K562 (cell line): Measurements from ENCODE around the gene ST6GALNAC2. TPM values are rescaled to one million over a fixed set of nuclear protein-coding genes. Genes with fewer than 3 reads are reported as not detected.

ENCODE experiments used
- ARID4B ChIP-seq: sonication (generic); formaldehyde crosslinking; IDR thresholded peaks from 2 replicates; pipeline ENCODE4 v1.8.0; 2022; ENCODE audit warnings: mild to moderate bottlenecking, missing genetic modification reagents
- CEBPG ChIP-seq, 3 experiments: fragments of 200-800 bp in 1 of 3; sonication (Bioruptor generic) in 1 of 3; sonication (generic) in 1 of 3; formaldehyde crosslinking in 1 of 3; IDR thresholded peaks in 2 of 3; conservative IDR thresholded peaks in 1 of 3; 2 replicates each; pipeline versions ENCODE4 v1.6.1 to v1.8.0; 2016 to 2022; ENCODE audit warnings: missing compliant biosample characterization in 2 of 3, missing genetic modification characterization in 2 of 3, mild to moderate bottlenecking in 1 of 3, missing genetic modification reagents in 1 of 3
- CTBP1 ChIP-seq: fragments of 450-650 bp; IDR thresholded peaks from 2 replicates; pipeline ENCODE4 v1.6.1; 2016; ENCODE audit warnings: borderline replicate concordance
- PRMT5 ChIP-seq: sonication (generic); formaldehyde crosslinking; IDR thresholded peaks from 2 replicates; pipeline ENCODE4 v1.5.0; 2020; ENCODE audit warnings: missing genetic modification reagents
- STAT6 ChIP-seq: sonication (generic); formaldehyde crosslinking; IDR thresholded peaks from 2 replicates; pipeline ENCODE4 v1.8.1; 2023; ENCODE audit warnings: mild to moderate bottlenecking, missing genetic modification reagents
- ZBTB12 ChIP-seq: fragments of 250-450 bp; sonication (Bioruptor Pico); IDR thresholded peaks from 2 replicates; pipeline ENCODE4 v1.4.0; 2020
- ZNF175 ChIP-seq: fragments of 200-800 bp; sonication (Bioruptor generic); IDR thresholded peaks from 2 replicates; pipeline ENCODE4 v1.6.1; 2016; ENCODE audit warnings: low read depth, mild to moderate bottlenecking, missing genetic modification characterization, missing compliant biosample characterization
- ZNF384 ChIP-seq: IDR thresholded peaks from 2 replicates; pipeline ENCODE4 v1.6.1; 2012; ENCODE audit warnings: low read depth, low read length, improper control_type of control experiment
- ZNF668 ChIP-seq: fragments of 250-450 bp; sonication (Bioruptor Pico); IDR thresholded peaks from 2 replicates; pipeline ENCODE4 v1.8.0; 2022; ENCODE audit warnings: mild to moderate bottlenecking, inconsistent platforms
- polyA plus RNA-seq, 8 experiments: library from polyadenylated mRNA; depleted of rRNA in 4 of 8; stranded (reverse) in 5 of 8; unstranded in 3 of 8; fragments of >200 nt; fragmentation: Nextera tagmentation in 2 of 8; fragmentation: Illumina TruSeq in 1 of 8; extraction: Ambion mirVana in 2 of 8; extraction: Trizol in 1 of 8; gene quantifications; 2 replicates each; pipeline versions ENCODE4 v1.2.1 to v1.2.3, GENCODE V29; 2011 to 2014; ENCODE audit warnings: inconsistent platforms in 1 of 8, missing spikeins in 1 of 8
- total RNA-seq, 7 experiments: library from RNA; depleted of rRNA in 6 of 7; stranded (reverse); fragments of >200 nt in 6 of 7; fragmentation: Illumina TruSeq in 2 of 7; extraction: Trizol in 2 of 7; gene quantifications; 2 replicates each; pipeline versions ENCODE4 v1.2.1 to v1.2.3, GENCODE V29; 2011 to 2021; ENCODE audit warnings: low replicate concordance in 1 of 7
- TF ChIP-seq, protein P1 (sequence below): sonication (generic); formaldehyde crosslinking; IDR thresholded peaks from 2 replicates; pipeline ENCODE4 v1.8.0; 2022; ENCODE audit warnings: missing genetic modification reagents, mild to moderate bottlenecking, borderline replicate concordance
- TF ChIP-seq, protein P2 (sequence below): fragments of 250-450 bp; sonication (Bioruptor Pico); IDR thresholded peaks from 2 replicates; pipeline ENCODE4 v1.5.0; 2022; ENCODE audit warnings: mild to moderate bottlenecking
- TF ChIP-seq, protein P3 (sequence below): fragments of 450-650 bp; IDR thresholded peaks from 2 replicates; pipeline ENCODE4 v1.6.1; 2016; ENCODE audit warnings: low read depth, mild to moderate bottlenecking, moderate library complexity

The ST6GALNAC2 gene
- total and polyA plus RNA-seq, 9 of the 15 experiments (the other 6 are each of a cell fraction or from before 2014, with no cell fraction given), result 0.18 TPM; not detected in 8

DNA sequence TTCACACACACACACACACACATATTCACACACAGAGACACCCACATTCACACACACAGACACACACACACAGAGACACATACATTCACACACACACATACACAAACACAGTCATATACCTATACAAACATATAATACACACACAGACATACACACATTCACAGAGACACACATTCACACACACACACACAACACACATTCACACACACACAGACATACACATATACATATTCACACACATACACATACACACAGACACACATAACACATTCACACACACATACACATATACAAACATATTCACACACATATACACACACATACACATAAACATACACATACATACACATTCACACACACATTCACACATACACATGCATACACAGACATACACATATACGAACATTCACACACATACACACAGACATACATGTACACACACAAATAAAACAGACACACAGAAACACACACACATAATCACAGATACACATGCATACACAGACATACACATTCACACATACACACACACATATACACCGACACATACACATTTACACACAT is 37.9 kb downstream of the ST6GALNAC2 start (continued):
- TF ChIP-seq, protein P1, sequence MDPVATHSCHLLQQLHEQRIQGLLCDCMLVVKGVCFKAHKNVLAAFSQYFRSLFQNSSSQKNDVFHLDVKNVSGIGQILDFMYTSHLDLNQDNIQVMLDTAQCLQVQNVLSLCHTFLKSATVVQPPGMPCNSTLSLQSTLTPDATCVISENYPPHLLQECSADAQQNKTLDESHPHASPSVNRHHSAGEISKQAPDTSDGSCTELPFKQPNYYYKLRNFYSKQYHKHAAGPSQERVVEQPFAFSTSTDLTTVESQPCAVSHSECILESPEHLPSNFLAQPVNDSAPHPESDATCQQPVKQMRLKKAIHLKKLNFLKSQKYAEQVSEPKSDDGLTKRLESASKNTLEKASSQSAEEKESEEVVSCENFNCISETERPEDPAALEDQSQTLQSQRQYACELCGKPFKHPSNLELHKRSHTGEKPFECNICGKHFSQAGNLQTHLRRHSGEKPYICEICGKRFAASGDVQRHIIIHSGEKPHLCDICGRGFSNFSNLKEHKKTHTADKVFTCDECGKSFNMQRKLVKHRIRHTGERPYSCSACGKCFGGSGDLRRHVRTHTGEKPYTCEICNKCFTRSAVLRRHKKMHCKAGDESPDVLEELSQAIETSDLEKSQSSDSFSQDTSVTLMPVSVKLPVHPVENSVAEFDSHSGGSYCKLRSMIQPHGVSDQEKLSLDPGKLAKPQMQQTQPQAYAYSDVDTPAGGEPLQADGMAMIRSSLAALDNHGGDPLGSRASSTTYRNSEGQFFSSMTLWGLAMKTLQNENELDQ (CRISPR knock-in tag), result no peak
- TF ChIP-seq ZNF384, result no peak
- no peak for TF ChIP-seq PRMT5
- TF ChIP-seq, protein P2, sequence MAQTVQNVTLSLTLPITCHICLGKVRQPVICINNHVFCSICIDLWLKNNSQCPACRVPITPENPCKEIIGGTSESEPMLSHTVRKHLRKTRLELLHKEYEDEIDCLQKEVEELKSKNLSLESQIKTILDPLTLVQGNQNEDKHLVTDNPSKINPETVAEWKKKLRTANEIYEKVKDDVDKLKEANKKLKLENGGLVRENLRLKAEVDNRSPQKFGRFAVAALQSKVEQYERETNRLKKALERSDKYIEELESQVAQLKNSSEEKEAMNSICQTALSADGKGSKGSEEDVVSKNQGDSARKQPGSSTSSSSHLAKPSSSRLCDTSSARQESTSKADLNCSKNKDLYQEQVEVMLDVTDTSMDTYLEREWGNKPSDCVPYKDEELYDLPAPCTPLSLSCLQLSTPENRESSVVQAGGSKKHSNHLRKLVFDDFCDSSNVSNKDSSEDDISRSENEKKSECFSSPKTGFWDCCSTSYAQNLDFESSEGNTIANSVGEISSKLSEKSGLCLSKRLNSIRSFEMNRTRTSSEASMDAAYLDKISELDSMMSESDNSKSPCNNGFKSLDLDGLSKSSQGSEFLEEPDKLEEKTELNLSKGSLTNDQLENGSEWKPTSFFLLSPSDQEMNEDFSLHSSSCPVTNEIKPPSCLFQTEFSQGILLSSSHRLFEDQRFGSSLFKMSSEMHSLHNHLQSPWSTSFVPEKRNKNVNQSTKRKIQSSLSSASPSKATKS (CRISPR knock-in tag), result no peak
- TF ChIP-seq, protein P3, sequence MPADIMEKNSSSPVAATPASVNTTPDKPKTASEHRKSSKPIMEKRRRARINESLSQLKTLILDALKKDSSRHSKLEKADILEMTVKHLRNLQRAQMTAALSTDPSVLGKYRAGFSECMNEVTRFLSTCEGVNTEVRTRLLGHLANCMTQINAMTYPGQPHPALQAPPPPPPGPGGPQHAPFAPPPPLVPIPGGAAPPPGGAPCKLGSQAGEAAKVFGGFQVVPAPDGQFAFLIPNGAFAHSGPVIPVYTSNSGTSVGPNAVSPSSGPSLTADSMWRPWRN, result no peak
- TF ChIP-seq ZNF668 (CRISPR knock-in tag), result no peak
- no peak for TF ChIP-seq ZNF175 (CRISPR knock-in tag)
- TF ChIP-seq ZBTB12 (CRISPR knock-in tag), result no peak
- no peak for TF ChIP-seq STAT6 (CRISPR knock-in tag)
- TF ChIP-seq CEBPG (CRISPR knock-in tag; IDR thresholded peaks at IDR 0.05), result no peak
- no peak for TF ChIP-seq CEBPG (tag; conservative IDR thresholded peaks at IDR 0.05 in 1 of 2, IDR thresholded peaks at IDR 0.05 in 1 of 2)
- no peak for TF ChIP-seq CTBP1
- no peak for TF ChIP-seq ARID4B (CRISPR knock-in tag)
